LNCAP (cell line): ENCODE measurements around the gene CEP170B.

Experiments
- CTCF ChIP-seq: fragments of 450-650 bp; IDR thresholded peaks from 2 replicates; pipeline ENCODE4 v1.5.1; 2017; ENCODE audit warnings: mild to moderate bottlenecking

Gene CEP170B

DNA sequence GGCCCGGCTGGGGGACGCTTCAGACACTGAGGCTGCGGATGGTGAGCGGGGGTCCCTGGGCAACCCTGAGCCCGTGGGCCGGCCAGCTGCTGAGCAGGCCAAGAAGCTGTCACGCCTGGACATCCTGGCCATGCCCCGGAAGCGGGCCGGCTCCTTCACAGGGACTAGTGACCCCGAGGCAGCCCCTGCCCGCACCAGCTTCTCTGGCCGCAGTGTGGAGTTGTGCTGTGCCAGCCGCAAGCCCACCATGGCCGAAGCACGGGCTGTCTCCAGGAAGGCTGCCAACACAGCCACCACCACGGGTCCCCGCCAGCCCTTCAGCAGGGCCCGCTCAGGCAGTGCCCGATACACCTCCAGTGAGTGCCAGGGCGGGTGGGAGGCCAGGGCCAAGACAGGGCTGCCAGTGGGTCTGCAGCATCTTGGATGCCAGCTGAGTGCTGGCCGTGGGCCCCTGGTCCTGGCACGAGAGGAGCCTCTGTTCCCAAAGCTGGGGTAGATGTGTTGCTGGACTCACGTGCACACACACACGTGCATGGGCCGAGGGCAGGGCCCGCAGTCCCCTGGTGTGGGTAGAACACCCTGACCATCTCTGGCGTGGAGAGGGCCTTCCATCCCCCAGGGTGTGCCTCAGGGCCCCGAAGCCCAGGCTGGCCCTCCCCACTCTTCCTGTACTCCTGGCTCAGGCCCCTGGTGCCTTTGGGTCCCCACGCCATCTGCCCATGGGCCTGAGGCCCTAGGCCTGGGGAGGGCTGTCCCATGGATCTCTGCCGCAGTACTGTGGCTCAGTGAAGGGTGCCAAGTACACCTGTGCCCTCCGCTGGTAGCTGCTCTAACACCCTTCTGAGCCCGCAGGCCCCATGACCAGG lies 22.8 kb downstream of the CEP170B start:
- no peak for TF ChIP-seq CTCF

GRCh38 chr14:104888489-104889374 lies 23.7 kb downstream of the CEP170B start:
- TF ChIP-seq CTCF: no peak

GRCh38 chr14:104889375-104889757 lies 24.3 kb downstream of the CEP170B start:
- no peak for TF ChIP-seq CTCF

GRCh38 chr14:104891121-104891551 lies 26.1 kb downstream of the CEP170B start:
- TF ChIP-seq CTCF: no peak

DNA sequence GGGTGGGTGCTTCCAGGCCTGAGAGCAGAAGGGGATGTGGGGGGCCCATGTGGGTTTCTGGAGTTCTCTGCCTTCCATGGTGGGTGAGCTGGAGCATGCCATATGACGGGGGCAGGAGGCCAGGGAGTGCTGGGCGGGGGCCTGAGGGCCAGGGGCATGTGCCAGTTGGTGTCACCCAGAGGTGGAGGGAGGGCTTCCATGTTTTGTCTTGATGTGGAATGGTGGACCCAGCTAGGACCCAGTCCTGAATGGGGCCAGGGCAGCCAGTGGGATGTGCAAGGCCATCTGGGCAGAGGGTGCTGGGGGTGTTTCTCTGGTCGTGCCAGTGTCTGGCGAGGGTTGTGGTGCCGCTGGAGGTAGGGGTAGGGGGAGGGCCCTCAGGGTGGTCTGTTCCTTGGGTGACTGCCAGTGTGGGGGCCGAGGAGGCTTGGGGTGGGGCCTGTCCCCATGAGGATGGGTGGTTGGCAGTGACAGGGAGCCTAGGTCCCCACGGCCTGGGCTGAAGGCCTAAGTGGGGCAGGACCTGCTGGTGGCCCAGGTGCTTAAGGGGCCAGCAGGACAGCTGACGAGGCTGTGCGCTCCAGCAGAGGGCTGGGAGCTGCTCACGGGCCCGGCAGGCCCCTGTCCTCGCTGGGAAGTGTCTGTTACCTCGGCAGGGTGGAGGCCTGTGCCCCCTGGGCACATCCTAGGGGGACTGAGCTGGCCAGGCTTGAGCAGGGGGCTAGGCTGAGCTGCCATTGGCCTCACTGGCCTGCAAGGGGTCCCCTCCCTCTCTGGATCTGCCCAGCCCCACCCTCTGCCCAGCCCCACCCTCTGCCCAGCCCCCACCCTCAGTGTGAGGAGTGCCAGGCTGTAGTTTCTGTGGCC lies 26.8 kb downstream of the CEP170B start:
- TF ChIP-seq CTCF: no peak

DNA sequence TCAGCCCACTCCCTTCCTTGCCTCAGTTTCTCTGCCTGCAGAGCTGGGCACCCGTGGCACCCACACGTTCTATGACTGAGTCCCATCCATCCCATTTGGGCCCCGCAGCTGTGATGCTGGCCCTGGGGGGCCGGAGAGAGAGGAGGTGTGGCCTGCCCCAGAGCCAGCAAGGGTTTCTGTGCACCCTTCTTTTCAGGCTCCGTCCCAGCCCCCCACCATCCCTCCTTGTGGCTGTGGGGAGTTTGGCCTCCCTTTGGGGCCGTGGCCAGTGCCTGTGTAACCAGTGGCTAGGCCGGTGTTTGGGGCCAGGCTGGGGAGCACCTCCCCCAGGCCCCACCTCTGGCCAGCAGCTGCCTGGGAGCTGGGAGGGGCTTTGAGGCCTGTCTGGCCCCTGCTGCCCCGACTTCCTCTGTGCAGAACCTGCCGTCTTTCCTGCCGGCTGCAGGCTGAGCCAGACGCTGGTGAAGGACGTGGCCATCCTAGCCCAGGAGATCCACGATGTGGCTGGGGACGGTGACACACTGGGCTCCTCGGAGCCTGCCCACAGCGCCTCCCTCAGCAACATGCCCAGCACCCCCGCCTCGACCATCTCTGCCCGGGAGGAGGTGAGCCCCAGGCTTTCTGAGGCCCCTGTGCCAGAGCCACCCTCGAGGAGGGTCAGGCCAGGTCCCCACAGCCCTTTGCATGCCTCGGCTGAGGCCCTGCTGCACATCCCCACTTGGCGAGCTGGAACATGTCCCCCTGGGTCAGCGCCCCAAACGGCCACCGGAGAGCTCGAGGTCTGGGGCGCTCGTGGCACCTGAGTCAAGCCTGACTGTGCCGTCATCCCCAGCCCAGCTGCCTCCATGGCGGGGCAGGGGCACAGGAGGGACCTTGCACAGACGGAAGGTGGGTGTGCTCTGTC lies 27.7 kb downstream of the CEP170B start:
- no peak for TF ChIP-seq CTCF
